ENCODE data around the gene DTWD2. TPM values are rescaled to one million over a fixed set of nuclear protein-coding genes. Genes with fewer than 3 reads are reported as not detected.

The DTWD2 gene
- total RNA-seq, 1 donor from 2014 or later = 7.9 TPM

DNA sequence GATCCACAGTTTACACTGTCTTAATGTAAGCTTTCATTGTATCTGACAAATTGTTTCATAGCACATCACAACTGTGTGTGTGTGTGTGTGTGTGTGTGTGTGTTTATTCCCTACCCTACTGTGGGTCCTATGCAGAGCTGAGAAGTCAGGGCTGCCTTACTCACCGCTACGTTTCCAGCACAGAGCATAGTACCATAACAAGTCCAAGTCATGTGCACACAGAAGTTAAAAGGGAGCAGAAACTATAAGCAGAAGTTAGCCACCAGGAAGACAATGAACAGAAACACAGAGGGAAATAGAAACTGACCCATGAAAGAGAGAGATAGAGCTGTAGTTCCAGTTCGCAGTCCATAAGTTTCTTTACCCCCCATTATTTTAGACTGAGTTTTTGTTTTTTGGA, 44.3 kb upstream of the DTWD2 start:
- no peaks in the 10 kb centered on the region for H3K36me3 ChIP-seq
- H3K27me3 ChIP-seq = no peaks in the 10 kb centered on the region
- H3K4me3 ChIP-seq = no peak overlapping the region
- no peaks in the 10 kb centered on the region for H3K4me1 ChIP-seq
- H3K27ac ChIP-seq = no peak overlapping the region
- TF ChIP-seq POLR2AphosphoS5 (IDR thresholded peaks at IDR 0.05; ENCODE audit: insufficient read depth in 1 of 2, low read depth in 1 of 2) = no peak
- TF ChIP-seq POLR2A (IDR thresholded peaks at IDR 0.05) = no peak
- TF ChIP-seq, protein P1, sequence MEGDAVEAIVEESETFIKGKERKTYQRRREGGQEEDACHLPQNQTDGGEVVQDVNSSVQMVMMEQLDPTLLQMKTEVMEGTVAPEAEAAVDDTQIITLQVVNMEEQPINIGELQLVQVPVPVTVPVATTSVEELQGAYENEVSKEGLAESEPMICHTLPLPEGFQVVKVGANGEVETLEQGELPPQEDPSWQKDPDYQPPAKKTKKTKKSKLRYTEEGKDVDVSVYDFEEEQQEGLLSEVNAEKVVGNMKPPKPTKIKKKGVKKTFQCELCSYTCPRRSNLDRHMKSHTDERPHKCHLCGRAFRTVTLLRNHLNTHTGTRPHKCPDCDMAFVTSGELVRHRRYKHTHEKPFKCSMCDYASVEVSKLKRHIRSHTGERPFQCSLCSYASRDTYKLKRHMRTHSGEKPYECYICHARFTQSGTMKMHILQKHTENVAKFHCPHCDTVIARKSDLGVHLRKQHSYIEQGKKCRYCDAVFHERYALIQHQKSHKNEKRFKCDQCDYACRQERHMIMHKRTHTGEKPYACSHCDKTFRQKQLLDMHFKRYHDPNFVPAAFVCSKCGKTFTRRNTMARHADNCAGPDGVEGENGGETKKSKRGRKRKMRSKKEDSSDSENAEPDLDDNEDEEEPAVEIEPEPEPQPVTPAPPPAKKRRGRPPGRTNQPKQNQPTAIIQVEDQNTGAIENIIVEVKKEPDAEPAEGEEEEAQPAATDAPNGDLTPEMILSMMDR (IDR thresholded peaks at IDR 0.05) = no peak
- no peaks in the 10 kb centered on the region for H3K9me3 ChIP-seq
- intact Hi-C loops (cut with DNase I) = no loop called here
- DNase-seq (ENCODE audit: extremely low spot score in 2 of 2) = no peak

DNA sequence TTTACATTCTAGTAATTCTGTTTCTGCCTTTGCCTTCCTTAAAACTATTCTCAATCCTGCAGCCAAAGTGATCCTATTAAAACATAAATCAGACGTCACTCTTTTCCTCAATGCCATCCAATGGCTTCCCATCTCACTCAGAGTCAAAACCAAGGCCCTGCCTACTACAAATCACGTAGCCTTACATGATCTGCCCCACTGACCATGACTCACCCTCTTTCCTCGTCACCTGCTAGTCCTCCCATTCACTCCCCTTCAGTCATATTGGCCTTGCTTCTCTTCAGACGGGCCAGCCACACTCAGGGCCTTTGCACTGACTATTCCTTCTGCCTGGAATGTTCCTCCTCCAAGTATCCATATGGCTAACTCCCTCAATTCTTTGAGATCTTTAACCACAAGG, 43.6 kb upstream of the DTWD2 start:
- no peak for TF ChIP-seq POLR2A (IDR thresholded peaks at IDR 0.05)
- TF ChIP-seq POLR2AphosphoS5 (IDR thresholded peaks at IDR 0.05; ENCODE audit: insufficient read depth in 1 of 2, low read depth in 1 of 2) = no peak
- TF ChIP-seq, protein P1 (IDR thresholded peaks at IDR 0.05) = no peak
- Histone ChIP-seq H3K36me3 (no peaks in the 10 kb centered on the region), H3K9me3 (no peaks in the 10 kb centered on the region), H3K27me3 (no peaks in the 10 kb centered on the region), H3K27ac (no peak overlapping the region), H3K4me1 (no peaks in the 10 kb centered on the region), H3K4me3 (no peak overlapping the region)
- no peak for DNase-seq (ENCODE audit: extremely low spot score in 2 of 2)
- intact Hi-C loops (cut with DNase I) = no loop called here

DNA sequence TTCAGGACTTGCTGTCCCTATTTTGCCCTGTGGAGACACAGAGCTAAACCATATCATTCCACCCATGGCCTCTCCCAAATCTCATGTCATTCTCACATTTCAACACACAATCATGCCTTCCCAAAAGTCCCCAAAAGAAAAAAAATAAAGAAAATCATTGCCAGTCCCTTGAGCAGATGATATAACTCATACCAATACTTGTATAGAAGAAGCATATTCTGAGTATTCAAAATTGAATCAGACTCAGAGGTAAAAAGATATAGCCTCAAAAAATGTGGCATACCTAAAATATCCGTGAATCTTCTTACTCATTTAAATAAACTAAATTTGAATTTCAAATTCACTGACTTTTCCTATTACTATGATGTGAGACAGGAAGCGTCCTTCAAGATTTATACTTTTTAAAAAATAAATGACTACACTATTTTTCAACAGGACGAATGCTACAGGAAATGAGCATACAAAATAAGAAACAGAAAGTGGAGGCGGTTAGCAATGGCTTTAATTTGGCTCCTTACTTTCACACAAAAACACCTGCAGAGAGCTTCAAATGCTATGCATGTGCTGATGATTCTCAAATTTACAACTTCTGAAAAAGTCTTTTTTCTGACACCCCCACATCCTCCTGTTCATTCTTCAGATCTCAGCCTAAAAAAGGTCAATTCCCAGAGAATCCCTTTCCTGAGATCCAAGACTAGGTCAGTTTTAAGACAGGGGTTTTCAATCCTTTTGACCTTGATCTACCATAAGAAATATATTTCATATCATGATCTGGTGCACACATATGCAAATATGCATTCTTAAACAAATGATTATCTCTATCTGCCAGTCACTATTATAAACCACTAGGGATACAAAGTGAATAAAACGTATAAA, 42.9 kb upstream of the DTWD2 start:
- H3K4me1 ChIP-seq = no peaks in the 10 kb centered on the region
- no peaks in the 10 kb centered on the region for H3K27me3 ChIP-seq
- no peak for TF ChIP-seq POLR2A (IDR thresholded peaks at IDR 0.05)
- TF ChIP-seq, protein P1 (IDR thresholded peaks at IDR 0.05) = no peak
- TF ChIP-seq POLR2AphosphoS5 (IDR thresholded peaks at IDR 0.05; ENCODE audit: insufficient read depth in 1 of 2, low read depth in 1 of 2) = no peak
- H3K27ac ChIP-seq = no peak overlapping the region
- intact Hi-C loops (cut with DNase I) = no loop called here
- H3K9me3 ChIP-seq = no peaks in the 10 kb centered on the region
- H3K4me3 ChIP-seq = no peak overlapping the region
- no peaks in the 10 kb centered on the region for H3K36me3 ChIP-seq
- no peak for DNase-seq (ENCODE audit: extremely low spot score in 2 of 2)

DNA sequence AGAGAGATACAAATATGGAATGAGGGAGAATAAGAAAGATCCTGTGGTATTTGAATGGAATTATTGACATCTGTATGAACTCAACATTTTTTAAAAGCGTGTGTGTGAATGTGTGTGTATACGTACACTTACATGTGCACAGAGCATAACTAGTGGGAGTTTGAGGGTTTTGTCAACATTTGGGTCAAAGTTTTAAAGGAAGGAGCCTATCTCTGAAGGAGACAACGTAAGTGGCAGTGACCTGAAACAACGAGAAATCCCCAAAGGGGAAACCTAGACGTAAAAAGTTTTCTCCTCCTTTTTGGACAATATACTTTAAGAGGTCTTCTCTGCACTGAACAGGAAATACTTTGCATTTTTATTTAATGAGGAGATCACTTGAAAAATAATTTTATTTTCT, 40.2 kb upstream of the DTWD2 start:
- no peaks in the 10 kb centered on the region for H3K9me3 ChIP-seq
- DNase-seq (ENCODE audit: extremely low spot score in 2 of 2) = no peak
- H3K4me3 ChIP-seq = no peak overlapping the region
- no peaks in the 10 kb centered on the region for H3K27me3 ChIP-seq
- intact Hi-C loops (cut with DNase I) = no loop called here
- no peaks in the 10 kb centered on the region for H3K4me1 ChIP-seq
- no peak overlapping the region for H3K27ac ChIP-seq
- TF ChIP-seq, protein P1 (IDR thresholded peaks at IDR 0.05) = no peak
- no peak for TF ChIP-seq POLR2AphosphoS5 (IDR thresholded peaks at IDR 0.05; ENCODE audit: insufficient read depth in 1 of 2, low read depth in 1 of 2)
- no peak for TF ChIP-seq POLR2A (IDR thresholded peaks at IDR 0.05)
- no peaks in the 10 kb centered on the region for H3K36me3 ChIP-seq

DNA sequence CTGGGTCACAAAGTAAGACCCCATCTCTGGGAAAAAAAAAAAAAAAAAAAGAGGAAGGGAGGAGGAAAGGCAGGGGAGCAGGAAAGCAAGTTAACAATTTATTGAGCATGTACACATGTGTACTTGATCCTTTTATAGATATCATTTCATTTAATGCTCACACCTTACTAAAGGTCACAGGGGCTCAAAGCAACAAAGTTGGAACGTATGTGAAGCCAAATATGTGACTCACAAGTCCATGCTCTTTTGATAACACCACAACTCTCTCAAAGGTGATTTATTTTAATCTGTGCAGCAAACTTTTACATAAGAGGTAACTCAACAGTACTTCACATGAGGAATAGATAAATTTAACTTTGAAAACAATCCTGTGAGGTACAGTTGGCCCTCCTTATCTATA, 34.4 kb upstream of the DTWD2 start:
- no peaks in the 10 kb centered on the region for H3K9me3 ChIP-seq
- no peaks in the 10 kb centered on the region for H3K36me3 ChIP-seq
- no peaks in the 10 kb centered on the region for H3K4me1 ChIP-seq
- no peak for DNase-seq (ENCODE audit: extremely low spot score in 2 of 2)
- intact Hi-C loops (cut with DNase I) = no loop called here
- no peak overlapping the region for H3K4me3 ChIP-seq
- no peaks in the 10 kb centered on the region for H3K27me3 ChIP-seq
- no peak for TF ChIP-seq POLR2AphosphoS5 (IDR thresholded peaks at IDR 0.05; ENCODE audit: insufficient read depth in 1 of 2, low read depth in 1 of 2)
- TF ChIP-seq POLR2A (IDR thresholded peaks at IDR 0.05) = no peak
- TF ChIP-seq, protein P1 (IDR thresholded peaks at IDR 0.05) = no peak
- H3K27ac ChIP-seq = no peak overlapping the region

Data from vagina (tissue), 2 donors.